ENCODE data around the gene MUS81.

DNA sequence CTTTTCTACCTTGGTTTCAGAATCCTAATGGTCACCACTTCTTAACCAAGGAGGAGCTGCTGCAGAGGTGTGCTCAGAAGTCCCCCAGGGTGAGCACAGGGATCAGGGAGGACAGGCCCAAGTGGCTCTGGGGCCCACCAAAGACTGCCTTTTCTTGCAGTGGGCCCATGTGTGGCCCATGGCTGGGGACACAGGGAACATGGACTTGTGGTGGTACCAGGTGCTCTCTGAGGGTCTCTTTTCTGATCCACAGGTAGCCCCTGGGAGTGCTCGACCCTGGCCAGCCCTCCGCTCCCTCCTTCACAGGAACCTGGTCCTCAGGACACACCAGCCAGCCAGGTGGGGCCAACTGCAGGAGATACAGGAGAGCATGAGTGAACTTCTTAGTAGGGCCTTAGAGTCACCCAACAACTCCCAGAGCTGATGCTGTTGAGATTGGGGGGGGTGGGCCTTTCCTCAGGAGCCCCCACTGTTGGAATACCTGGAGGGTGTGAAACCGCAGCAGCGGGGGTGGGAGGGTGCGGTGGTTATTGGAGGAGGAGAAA is 2.0 kb downstream of the MUS81 start:
- TF ChIP-seq EZH2 (IDR thresholded peaks at IDR 0.05; ENCODE audit: borderline replicate concordance) (no peak), CTCF (IDR thresholded peaks at IDR 0.05; ENCODE audit: poor library complexity) (no peak)
